Measurements from ENCODE around the gene KLF1.
A peak's percentile ranks its signal among the peaks of the same experiment; 100 is the strongest.
"Not testable (repeated sequence)": the region's sequence is repeated elsewhere in the genome, so short reads cannot be mapped to it uniquely, and the experiment has no call there.

The KLF1 gene

GRCh38 chr19:12866416-12867119 lies 20.4 kb downstream of the KLF1 start:
- no peak for DNase-seq

- DNase-seq, result no peak
These were observed 21.1 kb downstream of the KLF1 start for GRCh38 chr19:12865746-12866415.

GRCh38 chr19:12864721-12865715 lies 22.0 kb downstream of the KLF1 start:
- DNase-seq, result no peak

GRCh38 chr19:12864143-12864542 lies 22.9 kb downstream of the KLF1 start:
- no peak for DNase-seq

GRCh38 chr19:12859546-12859945 lies 27.5 kb downstream of the KLF1 start:
- DNase-seq, result no peak

GRCh38 chr19:12858041-12858928 lies 28.7 kb downstream of the KLF1 start:
- DNase-seq, result no peak

- no peak for DNase-seq
These were observed 30.3 kb downstream of the KLF1 start for GRCh38 chr19:12856653-12857052.

GRCh38 chr19:12847159-12848139 lies 39.6 kb downstream of the KLF1 start:
- peak; percentile 85 for DNase-seq

GRCh38 chr19:12846613-12847012 lies 40.4 kb downstream of the KLF1 start:
- not testable (repeated sequence) for DNase-seq

GRCh38 chr19:12843999-12844732 lies 42.8 kb downstream of the KLF1 start:
- DNase-seq, result no peak

GRCh38 chr19:12843328-12843727 lies 43.7 kb downstream of the KLF1 start:
- no peak for DNase-seq

GRCh38 chr19:12842511-12842910 lies 44.5 kb downstream of the KLF1 start:
- DNase-seq, result no peak

GRCh38 chr19:12841094-12841493 lies 45.9 kb downstream of the KLF1 start:
- DNase-seq, result no peak

- DNase-seq, result no peak
These were observed 46.6 kb downstream of the KLF1 start for GRCh38 chr19:12840091-12841079.

GRCh38 chr19:12838886-12839756 lies 47.9 kb downstream of the KLF1 start:
- DNase-seq, result no peak

GRCh38 chr19:12838182-12838885 lies 48.7 kb downstream of the KLF1 start, which contains the start of gene MAST1:
TSS of gene MAST1 (plus strand) at chr19:12838515. CDS start at chr19:12838573, 58 bp downstream.
- DNase-seq, result peak; percentile 49

- no peak for DNase-seq
These were observed 49.8 kb downstream of the KLF1 start for GRCh38 chr19:12837225-12837624.

Measured in T-helper 9 cell (primary cell).